ENCODE results near the gene SHC3.

Gene SHC3

GRCh38 chr9:89107406-89107805, 71.2 kb downstream of the SHC3 start:
- POLR2A ChIA-PET, result no interaction called here
- no peak for TF ChIP-seq CTBP1 (IDR thresholded peaks at IDR 0.05; ENCODE audit: borderline replicate concordance)
- TF ChIP-seq SP1 (IDR thresholded peaks at IDR 0.05), result no peak
- no peak for TF ChIP-seq FOXA1 (IDR thresholded peaks at IDR 0.05)
- no peak for TF ChIP-seq FOXM1 (IDR thresholded peaks at IDR 0.05; ENCODE audit: borderline replicate concordance)
- no peak for TF ChIP-seq SUZ12 (IDR thresholded peaks at IDR 0.05)
- TF ChIP-seq HDGF (IDR thresholded peaks at IDR 0.05; ENCODE audit: borderline replicate concordance), result no peak
- TF ChIP-seq ARNT (IDR thresholded peaks at IDR 0.05), result no peak
- TF ChIP-seq LEF1 (IDR thresholded peaks at IDR 0.05; ENCODE audit: borderline replicate concordance), result no peak
- TF ChIP-seq NFRKB (IDR thresholded peaks at IDR 0.05), result no peak
- no peak for TF ChIP-seq FOXK2 (IDR thresholded peaks at IDR 0.05)
- no peak for DNase-seq (ENCODE audit: extremely low spot score)
- CTCF ChIA-PET, result interaction anchor here (0.7 kb wide), 1 partner anchor 293 kb away, joined by 4 read pairs; no protein-coding TSS in a partner anchor

GRCh38 chr9:89106224-89106851, 72.3 kb downstream of the SHC3 start:
- ChIA-PET POLR2A (no interaction called here), CTCF (no interaction called here)
- no peak for DNase-seq (ENCODE audit: extremely low spot score)

GRCh38 chr9:89104821-89105220, 73.8 kb downstream of the SHC3 start:
- no peak for DNase-seq (ENCODE audit: extremely low spot score)
- no peak for TF ChIP-seq CTBP1 (IDR thresholded peaks at IDR 0.05; ENCODE audit: borderline replicate concordance)
- no peak for TF ChIP-seq LEF1 (IDR thresholded peaks at IDR 0.05; ENCODE audit: borderline replicate concordance)
- no peak for TF ChIP-seq ZNF384 (IDR thresholded peaks at IDR 0.05)
- TF ChIP-seq ARNT (IDR thresholded peaks at IDR 0.05), result no peak
- no peak for TF ChIP-seq BHLHE40 (IDR thresholded peaks at IDR 0.05; ENCODE audit: borderline replicate concordance)
- no peak for TF ChIP-seq FOXA1 (IDR thresholded peaks at IDR 0.05)
- TF ChIP-seq HDGF (IDR thresholded peaks at IDR 0.05; ENCODE audit: borderline replicate concordance), result no peak
- no peak for TF ChIP-seq ELF4 (IDR thresholded peaks at IDR 0.05)
- no peak for TF ChIP-seq TARDBP (IDR thresholded peaks at IDR 0.05)
- no peak for TF ChIP-seq FOXK2 (IDR thresholded peaks at IDR 0.05)
- no peak for TF ChIP-seq L3MBTL2 (conservative IDR thresholded peaks at IDR 0.05)
- TF ChIP-seq SP1 (IDR thresholded peaks at IDR 0.05), result no peak
- TF ChIP-seq SUZ12 (IDR thresholded peaks at IDR 0.05), result no peak
- CTCF ChIA-PET, result no interaction called here
- POLR2A ChIA-PET, result no interaction called here

More at GRCh38 chr9:89106224-89106851, 72.3 kb downstream of the SHC3 start:
- TF ChIP-seq FOXK2 (IDR thresholded peaks at IDR 0.05) (no peak), L3MBTL2 (conservative IDR thresholded peaks at IDR 0.05) (no peak), SUZ12 (IDR thresholded peaks at IDR 0.05) (no peak), ZNF384 (IDR thresholded peaks at IDR 0.05) (no peak), LEF1 (IDR thresholded peaks at IDR 0.05; ENCODE audit: borderline replicate concordance) (no peak), HDGF (IDR thresholded peaks at IDR 0.05; ENCODE audit: borderline replicate concordance) (no peak)

- DNase-seq (ENCODE audit: extremely low spot score), result no peak
- CTCF ChIA-PET, result no interaction called here
- TF ChIP-seq CTBP1 (IDR thresholded peaks at IDR 0.05; ENCODE audit: borderline replicate concordance) (no peak), PKNOX1 (IDR thresholded peaks at IDR 0.05) (no peak), LEF1 (IDR thresholded peaks at IDR 0.05; ENCODE audit: borderline replicate concordance) (no peak), SUZ12 (IDR thresholded peaks at IDR 0.05) (no peak), FOXA1 (IDR thresholded peaks at IDR 0.05) (no peak), ARNT (IDR thresholded peaks at IDR 0.05) (no peak), ZNF384 (IDR thresholded peaks at IDR 0.05) (no peak), TARDBP (IDR thresholded peaks at IDR 0.05) (no peak)
- POLR2A ChIA-PET, result no interaction called here
Measured at GRCh38 chr9:89097219-89097618, 81.4 kb downstream of the SHC3 start.

GRCh38 chr9:89096807-89097206, 81.8 kb downstream of the SHC3 start:
- ChIA-PET CTCF (no interaction called here), POLR2A (no interaction called here)
- no peak for DNase-seq (ENCODE audit: extremely low spot score)
- TF ChIP-seq HDGF (IDR thresholded peaks at IDR 0.05; ENCODE audit: borderline replicate concordance), result no peak
- TF ChIP-seq L3MBTL2 (conservative IDR thresholded peaks at IDR 0.05), result no peak
- TF ChIP-seq FOXM1 (IDR thresholded peaks at IDR 0.05; ENCODE audit: borderline replicate concordance), result no peak
- no peak for TF ChIP-seq ELF4 (IDR thresholded peaks at IDR 0.05)
- TF ChIP-seq CTBP1 (IDR thresholded peaks at IDR 0.05; ENCODE audit: borderline replicate concordance), result no peak
- TF ChIP-seq TARDBP (IDR thresholded peaks at IDR 0.05), result no peak
- no peak for TF ChIP-seq ARNT (IDR thresholded peaks at IDR 0.05)
- no peak for TF ChIP-seq SUZ12 (IDR thresholded peaks at IDR 0.05)
- TF ChIP-seq LEF1 (IDR thresholded peaks at IDR 0.05; ENCODE audit: borderline replicate concordance), result no peak
- no peak for TF ChIP-seq ZNF384 (IDR thresholded peaks at IDR 0.05)
- no peak for TF ChIP-seq NFRKB (IDR thresholded peaks at IDR 0.05)
- no peak for TF ChIP-seq FOXA1 (IDR thresholded peaks at IDR 0.05)
- TF ChIP-seq SP1 (IDR thresholded peaks at IDR 0.05), result no peak
- no peak for TF ChIP-seq BHLHE40 (IDR thresholded peaks at IDR 0.05; ENCODE audit: borderline replicate concordance)
- no peak for TF ChIP-seq FOXK2 (IDR thresholded peaks at IDR 0.05)
- TF ChIP-seq PKNOX1 (IDR thresholded peaks at IDR 0.05), result no peak

- no peak for TF ChIP-seq FOXM1 (IDR thresholded peaks at IDR 0.05; ENCODE audit: borderline replicate concordance)
- TF ChIP-seq CTBP1 (IDR thresholded peaks at IDR 0.05; ENCODE audit: borderline replicate concordance), result no peak
- no peak for TF ChIP-seq LEF1 (IDR thresholded peaks at IDR 0.05; ENCODE audit: borderline replicate concordance)
- no peak for TF ChIP-seq SP1 (IDR thresholded peaks at IDR 0.05)
- TF ChIP-seq SUZ12 (IDR thresholded peaks at IDR 0.05), result no peak
- TF ChIP-seq PKNOX1 (IDR thresholded peaks at IDR 0.05), result no peak
- TF ChIP-seq L3MBTL2 (conservative IDR thresholded peaks at IDR 0.05), result no peak
- TF ChIP-seq FOXK2 (IDR thresholded peaks at IDR 0.05), result no peak
- no peak for TF ChIP-seq HDGF (IDR thresholded peaks at IDR 0.05; ENCODE audit: borderline replicate concordance)
- no peak for TF ChIP-seq FOXA1 (IDR thresholded peaks at IDR 0.05)
- TF ChIP-seq ELF4 (IDR thresholded peaks at IDR 0.05), result no peak
- TF ChIP-seq ZNF384 (IDR thresholded peaks at IDR 0.05), result no peak
- TF ChIP-seq NFRKB (IDR thresholded peaks at IDR 0.05), result no peak
- no peak for TF ChIP-seq ARNT (IDR thresholded peaks at IDR 0.05)
- TF ChIP-seq BHLHE40 (IDR thresholded peaks at IDR 0.05; ENCODE audit: borderline replicate concordance), result no peak
- TF ChIP-seq TARDBP (IDR thresholded peaks at IDR 0.05), result no peak
- ChIA-PET CTCF (no interaction called here), POLR2A (no interaction called here)
- DNase-seq (ENCODE audit: extremely low spot score), result no peak
Measured at GRCh38 chr9:89095761-89096528, 82.7 kb downstream of the SHC3 start.
